H1 (cell line): ENCODE results near the gene NLRP7. TPM values are rescaled to one million over a fixed set of nuclear protein-coding genes. Genes with fewer than 3 reads are reported as not detected.
"Not testable (repeated sequence)": the region's sequence is repeated elsewhere in the genome, so short reads cannot be mapped to it uniquely, and the experiment has no call there.

ENCODE experiments used
- CTCF ChIA-PET: fragments of 300-600 bp; sonication (Branson Sonifier 250); formaldehyde crosslinking; loops from one replicate; lab custom pipeline; 2021; ENCODE audit not compliant: partially characterized antibody; lab: Charles Lee
- POLR2A ChIA-PET: fragments of 300-600 bp; sonication (Branson Sonifier 250); formaldehyde crosslinking; loops from one replicate; lab custom pipeline; 2021; ENCODE audit warnings: inconsistent platforms; ENCODE audit not compliant: partially characterized antibody; lab: Charles Lee
- DNase-seq, 2 experiments: peaks; one replicate each; pipeline versions ENCODE4 v3.0.0 to v3.0.0-alpha.2; 2010 to 2022; ENCODE audit warnings: low spot score in 2 of 2, low read depth in 1 of 2, mixed read lengths in 1 of 2
- FAIRE-seq: peaks from 2 replicates; lab custom pipeline; 2011; peaks lifted over from hg19 to GRCh38; lab: Jason Lieb, UNC
- H2AFZ ChIP-seq: 2 replicates; pipeline ENCODE4 v1.8.1; 2012; ENCODE audit warnings: low read length, inconsistent platforms
- H2AK5ac ChIP-seq: 2 replicates; pipeline ENCODE4 v1.6.1; 2013; ENCODE audit warnings: low read depth, low read length
- H2BK120ac ChIP-seq: replicated peaks from 2 replicates; pipeline ENCODE3; 2013; ENCODE audit warnings: low read depth, low read length, inconsistent platforms
- H2BK12ac ChIP-seq: 2 replicates; pipeline ENCODE4 v1.6.1; 2013; ENCODE audit warnings: low read depth, low read length
- H2BK15ac ChIP-seq: 2 replicates; pipeline ENCODE4 v1.6.1; 2013; ENCODE audit warnings: low read length
- H2BK20ac ChIP-seq: 2 replicates; pipeline ENCODE4 v1.6.1; 2013; ENCODE audit warnings: low read length
- H2BK5ac ChIP-seq: 2 replicates; pipeline ENCODE4 v1.6.1; 2013; ENCODE audit warnings: low read depth, low read length
- H3K14ac ChIP-seq: 2 replicates; pipeline ENCODE4 v1.6.1; 2013; ENCODE audit warnings: inconsistent platforms; ENCODE audit not compliant: insufficient read length
- H3K18ac ChIP-seq: 2 replicates; pipeline ENCODE4 v1.6.1; 2013; ENCODE audit warnings: low read length; ENCODE audit errors: extremely low read depth
- H3K23ac ChIP-seq: 2 replicates; pipeline ENCODE4 v1.6.1; 2013; ENCODE audit warnings: inconsistent platforms; ENCODE audit not compliant: insufficient read length
- H3K23me2 ChIP-seq: 2 replicates; pipeline ENCODE4 v1.6.1; 2013; ENCODE audit warnings: low read depth, low read length
- H3K27ac ChIP-seq: 2 replicates; pipeline ENCODE4 v1.6.1; 2011; ENCODE audit warnings: low read depth, low read length, inconsistent platforms
- H3K27me3 ChIP-seq, 4 experiments: replicated peaks in 1 of 4; 1 replicate in 1 of 4; 2 replicates in 3 of 4; pipeline versions ENCODE4 v1.6.1 to v1.8.1; 2011 to 2013; ENCODE audit warnings: low read length in 3 of 4, mild to moderate bottlenecking in 3 of 4, inconsistent platforms in 2 of 4, mixed read lengths in 2 of 4, moderate library complexity in 1 of 4; ENCODE audit not compliant: control insufficient read depth in 3 of 4, insufficient read depth in 3 of 4; ENCODE audit errors: extremely low read depth in 1 of 4
- H3K36me3 ChIP-seq, 4 experiments: 2 replicates each; pipeline versions ENCODE4 v1.6.1 to v1.8.1; 2011 to 2013; ENCODE audit warnings: mild to moderate bottlenecking in 4 of 4, low read length in 3 of 4, moderate library complexity in 2 of 4, control low read depth in 1 of 4, inconsistent platforms in 1 of 4; ENCODE audit not compliant: insufficient read depth in 4 of 4, control insufficient read depth in 2 of 4
- H3K4ac ChIP-seq: replicated peaks from 2 replicates; pipeline ENCODE3; 2013; ENCODE audit warnings: low read length, low read depth, mixed read lengths, inconsistent platforms; ENCODE audit not compliant: insufficient read length
- H3K4me1 ChIP-seq, 4 experiments: replicated peaks in 1 of 4; 1 replicate in 1 of 4; 2 replicates in 3 of 4; pipeline versions ENCODE4 v1.6.1 to v1.8.1; 2011 to 2013; ENCODE audit warnings: low read length in 3 of 4, inconsistent platforms in 2 of 4, mixed read lengths in 1 of 4; ENCODE audit not compliant: insufficient read depth in 4 of 4, control insufficient read depth in 3 of 4
- H3K4me2 ChIP-seq, 2 experiments: 2 replicates each; pipeline versions ENCODE4 v1.6.1 to v1.8.1; 2011 to 2013; ENCODE audit warnings: low read depth in 2 of 2, low read length in 2 of 2, control low read depth in 1 of 2, inconsistent platforms in 1 of 2, mild to moderate bottlenecking in 1 of 2; ENCODE audit not compliant: insufficient read depth in 1 of 2
- H3K4me3 ChIP-seq, 4 experiments: fragments of 200-600, 300-600 bp in 1 of 4; sonication (generic), shearing (Covaris generic), sonication (Bioruptor Twin) in 1 of 4; 2 replicates each; pipeline versions ENCODE4 v1.5.1 to v1.8.1; 2011 to 2016; ENCODE audit warnings: low read length in 4 of 4, low read depth in 3 of 4, control low read depth in 2 of 4, inconsistent platforms in 2 of 4, mild to moderate bottlenecking in 2 of 4, mixed read lengths in 1 of 4, moderate library complexity in 1 of 4; ENCODE audit not compliant: insufficient read depth in 2 of 4; ENCODE audit errors: extremely low read depth in 1 of 4
- H3K56ac ChIP-seq: replicated peaks from 2 replicates; pipeline ENCODE3; 2013; ENCODE audit warnings: low read depth, mild to moderate bottlenecking, mixed read lengths, low read length, inconsistent platforms; ENCODE audit not compliant: insufficient read length
- H3K79me1 ChIP-seq: 2 replicates; pipeline ENCODE4 v1.6.1; 2013; ENCODE audit warnings: low read depth, low read length, control low read depth
- H3K79me2 ChIP-seq, 2 experiments: 2 replicates each; pipeline versions ENCODE4 v1.6.1 to v1.8.1; 2012 to 2013; ENCODE audit warnings: low read length in 2 of 2, mild to moderate bottlenecking in 2 of 2, inconsistent platforms in 1 of 2; ENCODE audit not compliant: insufficient read depth in 2 of 2, control insufficient read depth in 1 of 2
- H3K9ac ChIP-seq, 4 experiments: replicated peaks in 1 of 4; 1 replicate in 1 of 4; 2 replicates in 3 of 4; pipeline versions ENCODE4 v1.6.1 to v1.8.1; 2011 to 2013; ENCODE audit warnings: low read depth in 3 of 4, low read length in 3 of 4, control low read depth in 2 of 4, mild to moderate bottlenecking in 2 of 4, moderate library complexity in 2 of 4, inconsistent platforms in 1 of 4; ENCODE audit errors: extremely low read depth in 1 of 4
- H3K9me3 ChIP-seq, 2 experiments: 2 replicates each; pipeline versions ENCODE4 v1.6.1 to v1.8.1; 2012 to 2013; ENCODE audit warnings: mild to moderate bottlenecking in 2 of 2, moderate library complexity in 2 of 2, control low read depth in 1 of 2, inconsistent platforms in 1 of 2, low read depth in 1 of 2, low read length in 1 of 2, mixed read lengths in 1 of 2; ENCODE audit not compliant: insufficient read depth in 2 of 2
- H4K20me1 ChIP-seq, 2 experiments: replicated peaks in 1 of 2; 2 replicates each; pipeline versions ENCODE3 to v1.8.1; 2011 to 2013; ENCODE audit warnings: inconsistent platforms in 2 of 2, low read length in 2 of 2, mild to moderate bottlenecking in 1 of 2; ENCODE audit not compliant: insufficient read depth in 2 of 2, control insufficient read depth in 1 of 2
- H4K5ac ChIP-seq: 2 replicates; pipeline ENCODE4 v1.6.1; 2013; ENCODE audit warnings: low read length, low read depth, mixed read lengths, inconsistent platforms; ENCODE audit not compliant: insufficient read length
- H4K8ac ChIP-seq: 2 replicates; pipeline ENCODE4 v1.8.0; 2013; ENCODE audit warnings: mild to moderate bottlenecking, moderate library complexity, low read length, inconsistent platforms; ENCODE audit not compliant: insufficient read depth; ENCODE audit errors: extremely low read depth
- H4K91ac ChIP-seq: replicated peaks from 2 replicates; pipeline ENCODE3; 2013; ENCODE audit warnings: low read length, mixed read lengths, inconsistent platforms; ENCODE audit not compliant: insufficient read length
- WGBS, 2 experiments: shearing (Covaris generic) in 1 of 2; methylation state at CpG; one replicate each; pipeline versions ENCODE4 v1.1.6 to v1.1.7; 2013 to 2015; ENCODE audit warnings: low lambda C conversion rate in 2 of 2, mixed read lengths in 2 of 2, inconsistent platforms in 1 of 2, low coverage in 1 of 2, missing lambda C conversion rate in 1 of 2; ENCODE audit not compliant: insufficient replicate concordance in 2 of 2, insufficient coverage in 1 of 2, insufficient read length in 1 of 2; ENCODE audit errors: extremely low coverage in 1 of 2, missing lambda C conversion rate in 1 of 2; 5-methylcytosine and 5-hydroxymethylcytosine counted together
- polyA plus RNA-seq, 7 experiments: library from polyadenylated mRNA; depleted of rRNA in 3 of 7; stranded (reverse) in 5 of 7; unstranded in 2 of 7; fragments of >200 nt in 5 of 7; fragments of 200-250 nt in 2 of 7; gene quantifications; 1 replicate in 5 of 7; 2 replicates in 1 of 7; 4 replicates in 1 of 7; pipeline versions ENCODE4 v1.2.1 to v1.2.3, GENCODE V29; 2011 to 2013; ENCODE audit warnings: missing spikeins in 2 of 7, mixed read lengths in 2 of 7
- total RNA-seq: library from RNA; stranded (reverse); fragmentation: NEBNext Ultra II Directional; extraction: Animal tissue kit (Norgen Biotek cat#: 25700); gene quantifications from 2 replicates; pipeline ENCODE4 v1.2.1, GENCODE V29; 2021

Gene NLRP7
- total and polyA plus RNA-seq, 2 of the 8 experiments (the other 6 are each of a cell fraction or from before 2014, with no cell fraction given), result 0.91 to 1.2 TPM

DNA sequence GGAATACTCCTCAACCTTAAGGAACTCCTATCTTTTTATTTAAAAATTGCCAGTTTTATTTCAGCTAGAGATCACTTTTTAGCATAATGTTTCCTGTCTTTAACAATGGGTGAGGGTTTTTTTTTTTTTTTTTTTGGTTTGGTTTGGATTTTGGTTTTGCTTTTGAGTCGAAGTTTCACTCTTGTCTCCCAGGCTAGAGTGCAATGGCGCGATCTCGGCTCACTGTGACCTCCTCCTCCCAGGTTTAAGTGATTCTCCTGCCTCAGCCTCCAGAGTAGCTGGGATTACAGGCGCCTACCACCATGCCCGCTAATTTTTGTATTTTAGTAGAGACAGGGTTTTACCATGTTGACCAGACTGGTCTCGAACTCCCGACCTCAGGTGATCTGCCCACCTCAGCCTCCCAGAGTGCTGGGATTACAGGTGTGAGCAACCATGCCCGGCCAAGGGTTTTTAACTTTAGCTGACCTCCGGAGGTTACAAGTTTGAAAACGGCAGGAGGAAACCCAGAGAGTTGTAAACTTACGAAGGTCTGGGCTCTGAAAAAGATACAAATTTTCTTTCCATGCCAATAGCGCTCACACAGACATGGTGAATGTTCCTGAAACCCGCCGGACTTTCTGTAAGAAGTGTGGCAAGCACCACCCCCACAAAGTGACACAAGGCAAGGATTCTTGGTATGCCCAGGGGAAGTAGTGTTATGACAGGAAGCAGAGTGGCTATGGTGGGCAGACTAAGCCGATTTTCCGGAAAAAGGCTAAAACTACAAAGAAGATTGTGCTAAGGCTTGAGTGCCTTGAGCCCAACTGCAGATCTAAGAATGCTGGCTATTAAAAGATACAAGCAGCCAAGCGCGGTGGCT lies 26.1 kb upstream of the NLRP7 start:
- H3K4me1 ChIP-seq, H3K27ac ChIP-seq, DNase-seq, H3K4ac ChIP-seq, H3K79me1 ChIP-seq, H2BK15ac ChIP-seq, H3K79me2 ChIP-seq, H3K36me3 ChIP-seq, H3K14ac ChIP-seq, H2BK20ac ChIP-seq, H4K91ac ChIP-seq, FAIRE-seq, H3K18ac ChIP-seq, H3K9me3 ChIP-seq, H2AFZ ChIP-seq, H3K56ac ChIP-seq, H3K23ac ChIP-seq, H3K9ac ChIP-seq, H2BK12ac ChIP-seq, H4K8ac ChIP-seq, H3K23me2 ChIP-seq, H2AK5ac ChIP-seq, H2BK120ac ChIP-seq, H4K20me1 ChIP-seq, H4K5ac ChIP-seq, H2BK5ac ChIP-seq, H3K4me3 ChIP-seq, H3K4me2 ChIP-seq, H3K27me3 ChIP-seq: not testable (repeated sequence)
- WGBS, 2 experiments, result 87% methylated on average over 15 of the region's 19 CpGs; no CpG with 5 or more reads in 1 of the 2 experiments
- CTCF ChIA-PET, result interaction anchor here (0.9 kb wide), 1 partner anchor 16 kb away, joined by 4 read pairs; no protein-coding TSS in a partner anchor
- POLR2A ChIA-PET, result interaction anchor here (1.2 kb wide), 1 partner anchor 9 kb away, joined by 3 read pairs; no protein-coding TSS in a partner anchor
